ENCODE data around the gene HSPA8. TPM values are rescaled to one million over a fixed set of nuclear protein-coding genes. Genes with fewer than 3 reads are reported as not detected.

The HSPA8 gene
- total RNA-seq, 1 experiment from 2014 or later: 1,301 TPM

DNA sequence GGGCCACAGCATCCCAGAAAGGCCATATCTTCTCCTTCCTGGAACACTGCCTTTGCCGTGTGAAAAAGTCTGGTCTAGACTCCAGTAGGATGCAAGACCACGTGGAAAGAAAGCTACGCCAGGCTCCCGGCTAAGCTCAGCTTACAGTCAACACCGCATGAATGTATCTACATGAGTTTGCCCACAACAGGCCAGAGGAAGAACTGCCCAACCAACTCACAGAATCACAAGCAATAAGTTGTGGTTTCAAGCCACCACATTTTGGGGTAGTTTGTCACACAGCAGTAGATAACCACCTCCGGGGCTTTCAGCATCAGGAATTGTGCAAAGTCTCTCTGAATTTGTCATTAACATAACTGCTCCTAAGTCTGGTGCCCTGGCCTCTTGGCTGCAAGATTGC is 27.3 kb downstream of the HSPA8 start:
- intact Hi-C loops (cut with micrococcal nuclease): no loop called here
- H4K20me1 ChIP-seq (ENCODE audit: insufficient read depth): no peaks in the 10 kb centered on the region
- H3K27ac ChIP-seq (ENCODE audit: low read depth, low read length): no peak overlapping the region
- H3K4me1 ChIP-seq (ENCODE audit: control insufficient read depth in 1 of 2, insufficient read depth in 2 of 2, low read length in 2 of 2): no peaks in the 10 kb centered on the region
- H3K27me3 ChIP-seq (ENCODE audit: insufficient read depth, low read length): no peaks in the 10 kb centered on the region
- POLR2A ChIA-PET: interaction anchor here (1.0 kb wide), 1 partner anchor 20 kb away, joined by 3 read pairs; no protein-coding TSS in a partner anchor
- TF ChIP-seq, protein P1, sequence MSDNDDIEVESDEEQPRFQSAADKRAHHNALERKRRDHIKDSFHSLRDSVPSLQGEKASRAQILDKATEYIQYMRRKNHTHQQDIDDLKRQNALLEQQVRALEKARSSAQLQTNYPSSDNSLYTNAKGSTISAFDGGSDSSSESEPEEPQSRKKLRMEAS (IDR thresholded peaks at IDR 0.05): no peak
- TF ChIP-seq ELF1 (IDR thresholded peaks at IDR 0.05; ENCODE audit: borderline replicate concordance, low read depth) (no peak), POLR2A (IDR thresholded peaks at IDR 0.05; ENCODE audit: borderline replicate concordance, extremely low read depth, insufficient read depth, insufficient read length) (no peak), ZNF274 (IDR thresholded peaks at IDR 0.05; ENCODE audit: low read depth, low read length) (no peak), ZFX (IDR thresholded peaks at IDR 0.05) (no peak)
- TF ChIP-seq, protein P2, sequence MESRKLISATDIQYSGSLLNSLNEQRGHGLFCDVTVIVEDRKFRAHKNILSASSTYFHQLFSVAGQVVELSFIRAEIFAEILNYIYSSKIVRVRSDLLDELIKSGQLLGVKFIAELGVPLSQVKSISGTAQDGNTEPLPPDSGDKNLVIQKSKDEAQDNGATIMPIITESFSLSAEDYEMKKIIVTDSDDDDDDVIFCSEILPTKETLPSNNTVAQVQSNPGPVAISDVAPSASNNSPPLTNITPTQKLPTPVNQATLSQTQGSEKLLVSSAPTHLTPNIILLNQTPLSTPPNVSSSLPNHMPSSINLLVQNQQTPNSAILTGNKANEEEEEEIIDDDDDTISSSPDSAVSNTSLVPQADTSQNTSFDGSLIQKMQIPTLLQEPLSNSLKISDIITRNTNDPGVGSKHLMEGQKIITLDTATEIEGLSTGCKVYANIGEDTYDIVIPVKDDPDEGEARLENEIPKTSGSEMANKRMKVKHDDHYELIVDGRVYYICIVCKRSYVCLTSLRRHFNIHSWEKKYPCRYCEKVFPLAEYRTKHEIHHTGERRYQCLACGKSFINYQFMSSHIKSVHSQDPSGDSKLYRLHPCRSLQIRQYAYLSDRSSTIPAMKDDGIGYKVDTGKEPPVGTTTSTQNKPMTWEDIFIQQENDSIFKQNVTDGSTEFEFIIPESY (IDR thresholded peaks at IDR 0.05; ENCODE audit: extremely low read depth, insufficient replicate concordance, low read length): no peak
- H2AFZ ChIP-seq (ENCODE audit: low read depth, low read length, poor library complexity, severe bottlenecking): no peak overlapping the region
- DNase-seq (ENCODE audit: low read depth, low spot score): no peak
- no peaks in the 10 kb centered on the region for H3K79me2 ChIP-seq (ENCODE audit: insufficient read depth, low read length)
- CTCF ChIA-PET: interaction anchor here (0.9 to 1.4 kb wide), 2 partner anchors 12 to 14 kb away, joined by 3 to 4 read pairs; no protein-coding TSS in a partner anchor
- ATAC-seq: no peak
- BruUV-seq (replicated peaks): no TSS peak
- no peaks in the 10 kb centered on the region for H3K9me3 ChIP-seq (ENCODE audit: control insufficient read depth in 1 of 2, insufficient read depth in 1 of 2, low read depth in 1 of 2, low read length in 2 of 2)
- H3K4me2 ChIP-seq (ENCODE audit: low read length): no peak overlapping the region
- H3K36me3 ChIP-seq (ENCODE audit: control insufficient read depth in 1 of 2, insufficient read depth in 2 of 2, low read length in 2 of 2): no peaks in the 10 kb centered on the region
- H3K9ac ChIP-seq (ENCODE audit: low read length): no peak overlapping the region
- RAD21 ChIA-PET (ENCODE audit: low non-redundant PET in 1 of 2, low total read pairs in 2 of 2, uncharacterized antibody in 2 of 2, unreplicated experiment in 2 of 2): no interaction called here
- H3K4me3 ChIP-seq (replicated peaks in 1 of 2; ENCODE audit: low read depth in 1 of 2, low read length in 2 of 2): no peak overlapping the region
- no peaks in the 10 kb centered on the region for H3K9me2 ChIP-seq (ENCODE audit: insufficient read depth)

DNA sequence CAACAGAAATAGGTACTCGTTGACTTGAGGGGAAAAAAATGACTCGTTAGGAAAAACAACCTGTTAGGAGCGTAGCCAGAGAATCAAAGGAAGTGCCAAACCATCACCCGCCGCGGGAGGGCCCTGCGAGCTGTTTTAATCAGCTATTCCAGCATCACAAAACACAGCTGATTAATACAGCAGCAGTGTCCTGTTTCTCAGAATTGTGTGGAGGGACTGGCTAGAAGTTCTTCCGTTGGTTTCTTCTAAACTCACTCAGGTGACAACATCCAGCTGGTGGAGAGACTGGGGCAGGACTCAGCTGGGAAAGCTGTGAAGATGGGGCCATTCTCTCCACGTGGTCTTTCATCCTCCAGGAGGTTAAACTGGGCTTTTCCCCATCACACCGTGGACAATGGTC is 28.0 kb downstream of the HSPA8 start:
- CTCF ChIA-PET: interaction anchor here (0.9 to 1.4 kb wide), 2 partner anchors 11 to 13 kb away, joined by 3 to 4 read pairs; no protein-coding TSS in a partner anchor
- DNase-seq (ENCODE audit: low read depth, low spot score) (no peak), ATAC-seq (no peak)
- Histone ChIP-seq H3K79me2 (ENCODE audit: insufficient read depth, low read length) (no peaks in the 10 kb centered on the region), H2AFZ (ENCODE audit: low read depth, low read length, poor library complexity, severe bottlenecking) (no peak overlapping the region), H3K4me1 (ENCODE audit: control insufficient read depth in 1 of 2, insufficient read depth in 2 of 2, low read length in 2 of 2) (no peaks in the 10 kb centered on the region), H3K9me2 (ENCODE audit: insufficient read depth) (no peaks in the 10 kb centered on the region), H3K9me3 (ENCODE audit: control insufficient read depth in 1 of 2, insufficient read depth in 1 of 2, low read depth in 1 of 2, low read length in 2 of 2) (no peaks in the 10 kb centered on the region), H3K27ac (ENCODE audit: low read depth, low read length) (no peak overlapping the region), H3K27me3 (ENCODE audit: insufficient read depth, low read length) (no peaks in the 10 kb centered on the region), H3K4me3 (replicated peaks in 1 of 2; ENCODE audit: low read depth in 1 of 2, low read length in 2 of 2) (no peak overlapping the region), H3K9ac (ENCODE audit: low read length) (no peak overlapping the region), H3K36me3 (ENCODE audit: control insufficient read depth in 1 of 2, insufficient read depth in 2 of 2, low read length in 2 of 2) (no peaks in the 10 kb centered on the region), H3K4me2 (ENCODE audit: low read length) (no peak overlapping the region), H4K20me1 (ENCODE audit: insufficient read depth) (no peaks in the 10 kb centered on the region)
- TF ChIP-seq POLR2A (IDR thresholded peaks at IDR 0.05; ENCODE audit: borderline replicate concordance, extremely low read depth, insufficient read depth, insufficient read length): no peak
- intact Hi-C loops (cut with micrococcal nuclease): no loop called here
- RAD21 ChIA-PET (ENCODE audit: low non-redundant PET in 1 of 2, low total read pairs in 2 of 2, uncharacterized antibody in 2 of 2, unreplicated experiment in 2 of 2): no interaction called here
- no TSS peak for BruUV-seq (replicated peaks)
- POLR2A ChIA-PET: interaction anchor here (1.0 to 1.7 kb wide), 2 partner anchors 9 to 20 kb away, joined by 3 to 4 read pairs; no protein-coding TSS in a partner anchor
